ENCODE results near the gene MTX3. TPM values are rescaled to one million over a fixed set of nuclear protein-coding genes. Genes with fewer than 3 reads are reported as not detected.

MTX3 gene, protein sequence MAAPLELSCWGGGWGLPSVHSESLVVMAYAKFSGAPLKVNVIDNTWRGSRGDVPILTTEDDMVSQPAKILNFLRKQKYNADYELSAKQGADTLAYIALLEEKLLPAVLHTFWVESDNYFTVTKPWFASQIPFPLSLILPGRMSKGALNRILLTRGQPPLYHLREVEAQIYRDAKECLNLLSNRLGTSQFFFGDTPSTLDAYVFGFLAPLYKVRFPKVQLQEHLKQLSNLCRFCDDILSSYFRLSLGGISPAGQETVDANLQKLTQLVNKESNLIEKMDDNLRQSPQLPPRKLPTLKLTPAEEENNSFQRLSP
- total RNA-seq (2021; ENCODE audit: unreplicated experiment) (34.9 TPM), Bru-seq, nascent RNA (percentile 88 among the genes with signal in this experiment), BruChase-seq, experiment 1, labeled RNA remaining after a 6-hour chase (percentile 99 among the genes with signal in this experiment), BruChase-seq, experiment 2, labeled RNA remaining after a 2-hour chase (percentile 97 among the genes with signal in this experiment)
- 4.6 and 6.0 TPM in 2 replicates for polyA plus RNA-seq (2012)
- long read RNA-seq, full-length matches to known transcripts = 19 of 37 reads
- long read RNA-seq, partial matches to known transcripts = 13 of 37 reads
- long read RNA-seq, other reads (novel, unspliced or antisense) = 5 of 37 reads

DNA sequence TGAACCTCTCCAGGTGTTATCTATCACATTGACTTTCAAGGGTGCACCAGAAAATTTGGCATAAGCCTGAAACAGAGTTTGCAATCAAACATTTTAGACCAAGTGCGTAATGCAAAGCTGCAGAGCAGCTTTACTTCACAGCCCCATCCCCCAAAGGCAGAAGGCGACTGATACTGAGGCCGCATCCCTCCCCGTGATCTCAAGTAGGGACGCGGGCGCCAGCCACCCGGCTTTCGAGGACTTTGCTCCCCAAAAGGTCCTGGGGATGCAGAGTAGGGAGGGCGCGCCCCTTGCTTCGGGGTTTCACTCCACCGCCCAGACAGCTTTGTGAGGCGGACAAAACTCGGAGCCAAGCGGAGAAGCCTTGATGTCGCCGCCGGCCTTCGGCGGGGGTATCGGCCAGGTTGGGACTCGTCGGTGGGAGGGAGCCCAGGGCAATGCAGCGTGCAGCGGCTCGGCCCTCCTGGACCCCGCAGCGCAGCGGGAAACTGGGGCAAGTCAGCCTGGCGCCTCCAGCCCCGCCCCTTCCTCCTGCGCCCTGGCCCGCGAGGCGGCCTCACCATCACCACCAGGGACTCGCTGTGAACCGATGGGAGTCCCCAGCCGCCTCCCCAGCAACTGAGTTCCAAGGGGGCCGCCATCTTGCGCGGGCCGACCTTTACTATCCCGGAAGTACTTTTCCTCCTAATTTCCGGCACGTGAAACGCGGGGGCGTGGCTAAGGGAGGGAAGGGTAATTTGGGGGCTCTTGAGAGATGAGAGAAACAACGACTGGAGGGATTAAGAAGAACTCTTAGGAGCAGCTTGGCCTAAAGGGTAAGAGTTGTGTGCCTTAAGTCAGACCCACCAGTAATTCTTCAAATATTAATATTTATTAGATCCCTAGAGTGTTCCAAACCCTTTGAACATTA lies at the start of gene MTX3:
MTX3 (minus strand) TSS at position 665 of the 910 bp plus-strand sequence; CDS start at position 641, 24 bp downstream.
- Histone ChIP-seq H3K36me3 (ENCODE audit: control insufficient read depth in 1 of 2, insufficient read depth in 2 of 2, low read length in 2 of 2) (peaks cover 15 to 19% of the 10 kb centered on the region in 2 experiments; a peak in 3 of 4 replicates), H3K9ac (ENCODE audit: low read length) (peak within 1 kb of the TSS; percentile 83), H3K4me3 (replicated peaks in 1 of 2; ENCODE audit: low read depth in 1 of 2, low read length in 2 of 2) (peak within 1 kb of the TSS; percentile 83 to 89), H3K27ac (ENCODE audit: low read depth, low read length) (peak within 1 kb of the TSS; percentile 93), H3K9me3 (ENCODE audit: control insufficient read depth in 1 of 2, insufficient read depth in 1 of 2, low read depth in 1 of 2, low read length in 2 of 2) (no peaks in the 10 kb centered on the region), H3K4me1 (ENCODE audit: control insufficient read depth in 1 of 2, insufficient read depth in 2 of 2, low read length in 2 of 2) (peaks cover 8 to 17% of the 10 kb centered on the region in 2 experiments; a peak in 3 of 4 replicates), H3K79me2 (ENCODE audit: insufficient read depth, low read length) (peaks cover 25% of the 10 kb centered on the region), H3K27me3 (ENCODE audit: insufficient read depth, low read length) (no peaks in the 10 kb centered on the region), H3K9me2 (ENCODE audit: insufficient read depth) (no peaks in the 10 kb centered on the region), H2AFZ (ENCODE audit: low read depth, low read length, poor library complexity, severe bottlenecking) (peak within 1 kb of the TSS; percentile 66), H4K20me1 (ENCODE audit: insufficient read depth) (no peaks in the 10 kb centered on the region), H3K4me2 (ENCODE audit: low read length) (peak within 1 kb of the TSS; percentile 82)
- ATAC-seq (peak; percentile 97), DNase-seq (ENCODE audit: low read depth, low spot score) (peak; percentile 61)
- BruUV-seq (replicated peaks) = no TSS peak
- RAD21 ChIA-PET (ENCODE audit: low non-redundant PET in 1 of 2, low total read pairs in 2 of 2, uncharacterized antibody in 2 of 2, unreplicated experiment in 2 of 2) = no interaction called here
- TF ChIP-seq, protein P1, sequence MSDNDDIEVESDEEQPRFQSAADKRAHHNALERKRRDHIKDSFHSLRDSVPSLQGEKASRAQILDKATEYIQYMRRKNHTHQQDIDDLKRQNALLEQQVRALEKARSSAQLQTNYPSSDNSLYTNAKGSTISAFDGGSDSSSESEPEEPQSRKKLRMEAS (IDR thresholded peaks at IDR 0.05) = peak; percentile 84
- TF ChIP-seq, protein P2, sequence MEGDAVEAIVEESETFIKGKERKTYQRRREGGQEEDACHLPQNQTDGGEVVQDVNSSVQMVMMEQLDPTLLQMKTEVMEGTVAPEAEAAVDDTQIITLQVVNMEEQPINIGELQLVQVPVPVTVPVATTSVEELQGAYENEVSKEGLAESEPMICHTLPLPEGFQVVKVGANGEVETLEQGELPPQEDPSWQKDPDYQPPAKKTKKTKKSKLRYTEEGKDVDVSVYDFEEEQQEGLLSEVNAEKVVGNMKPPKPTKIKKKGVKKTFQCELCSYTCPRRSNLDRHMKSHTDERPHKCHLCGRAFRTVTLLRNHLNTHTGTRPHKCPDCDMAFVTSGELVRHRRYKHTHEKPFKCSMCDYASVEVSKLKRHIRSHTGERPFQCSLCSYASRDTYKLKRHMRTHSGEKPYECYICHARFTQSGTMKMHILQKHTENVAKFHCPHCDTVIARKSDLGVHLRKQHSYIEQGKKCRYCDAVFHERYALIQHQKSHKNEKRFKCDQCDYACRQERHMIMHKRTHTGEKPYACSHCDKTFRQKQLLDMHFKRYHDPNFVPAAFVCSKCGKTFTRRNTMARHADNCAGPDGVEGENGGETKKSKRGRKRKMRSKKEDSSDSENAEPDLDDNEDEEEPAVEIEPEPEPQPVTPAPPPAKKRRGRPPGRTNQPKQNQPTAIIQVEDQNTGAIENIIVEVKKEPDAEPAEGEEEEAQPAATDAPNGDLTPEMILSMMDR (IDR thresholded peaks at IDR 0.05 in 2 of 3, conservative IDR thresholded peaks at IDR 0.05 in 1 of 3; ENCODE audit: borderline replicate concordance in 1 of 3, insufficient read depth in 1 of 3, low read depth in 2 of 3, low read length in 2 of 3) = no peak
- TF ChIP-seq POLR2AphosphoS5 (IDR thresholded peaks at IDR 0.05; ENCODE audit: low read depth, low read length) (peak; percentile 74), ELF1 (IDR thresholded peaks at IDR 0.05; ENCODE audit: borderline replicate concordance, low read depth) (peak; percentile 46; the same call in 1 of the 2 replicates), SP1 (IDR thresholded peaks at IDR 0.05; ENCODE audit: low read depth) (peak; percentile 44), TCF7L2 (IDR thresholded peaks at IDR 0.05; ENCODE audit: borderline replicate concordance, extremely low read depth, insufficient read depth, insufficient read length) (peak; percentile 88), YY1 (IDR thresholded peaks at IDR 0.05; ENCODE audit: extremely low read depth, insufficient replicate concordance, low read depth, low read length) (peak; percentile 99), EGR1 (IDR thresholded peaks at IDR 0.05; ENCODE audit: low read depth) (peak; percentile 94), ZFX (IDR thresholded peaks at IDR 0.05) (peak; percentile 84), SIN3A (IDR thresholded peaks at IDR 0.05; ENCODE audit: low read depth) (peak; percentile 82; the same call in 1 of the 2 replicates), JUND (IDR thresholded peaks at IDR 0.05) (no peak), EZH2phosphoT487 (IDR thresholded peaks at IDR 0.05; ENCODE audit: borderline replicate concordance) (no peak), POLR2A (IDR thresholded peaks at IDR 0.05; ENCODE audit: borderline replicate concordance, extremely low read depth, insufficient read depth, insufficient read length) (peak; percentile 25)
- CTCF ChIA-PET = no interaction called here
- POLR2A ChIA-PET = no interaction called here
- intact Hi-C loops (cut with micrococcal nuclease) = no loop called here

Measured in HCT116 (cell line).